HFF-Myc (cell line): Measurements from ENCODE around the gene FASN.

ENCODE experiments used
- DNase-seq: peaks from one replicate; pipeline ENCODE4 v3.0.0-alpha.2; 2011; ENCODE audit warnings: low read depth; ENCODE audit errors: extremely low read depth
- H3K4me3 ChIP-seq: replicated peaks from 2 replicates; pipeline ENCODE4 v1.5.1; 2011; ENCODE audit warnings: low read depth, mild to moderate bottlenecking, control low read depth, low read length
- TF ChIP-seq, protein P1 (sequence below): IDR thresholded peaks from 2 replicates; pipeline ENCODE4 v1.5.1; 2012; ENCODE audit warnings: mild to moderate bottlenecking, low read depth, low read length, control low read depth; ENCODE audit errors: missing control alignments

FASN gene

GRCh38 chr17:82051776-82052637 lies 46.0 kb downstream of the FASN start, which contains the start of the genes GPS1 and RFNG:
TSS of gene GPS1 (plus strand) at chr17:82051898. CDS start at chr17:82051932, 34 bp downstream.
TSS of gene RFNG (minus strand) at chr17:82051811. CDS start at chr17:82051766, 45 bp downstream.
- no peak for DNase-seq
- TF ChIP-seq, protein P1, sequence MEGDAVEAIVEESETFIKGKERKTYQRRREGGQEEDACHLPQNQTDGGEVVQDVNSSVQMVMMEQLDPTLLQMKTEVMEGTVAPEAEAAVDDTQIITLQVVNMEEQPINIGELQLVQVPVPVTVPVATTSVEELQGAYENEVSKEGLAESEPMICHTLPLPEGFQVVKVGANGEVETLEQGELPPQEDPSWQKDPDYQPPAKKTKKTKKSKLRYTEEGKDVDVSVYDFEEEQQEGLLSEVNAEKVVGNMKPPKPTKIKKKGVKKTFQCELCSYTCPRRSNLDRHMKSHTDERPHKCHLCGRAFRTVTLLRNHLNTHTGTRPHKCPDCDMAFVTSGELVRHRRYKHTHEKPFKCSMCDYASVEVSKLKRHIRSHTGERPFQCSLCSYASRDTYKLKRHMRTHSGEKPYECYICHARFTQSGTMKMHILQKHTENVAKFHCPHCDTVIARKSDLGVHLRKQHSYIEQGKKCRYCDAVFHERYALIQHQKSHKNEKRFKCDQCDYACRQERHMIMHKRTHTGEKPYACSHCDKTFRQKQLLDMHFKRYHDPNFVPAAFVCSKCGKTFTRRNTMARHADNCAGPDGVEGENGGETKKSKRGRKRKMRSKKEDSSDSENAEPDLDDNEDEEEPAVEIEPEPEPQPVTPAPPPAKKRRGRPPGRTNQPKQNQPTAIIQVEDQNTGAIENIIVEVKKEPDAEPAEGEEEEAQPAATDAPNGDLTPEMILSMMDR = no peak
- peak within 1 kb of the TSS; percentile 87 for H3K4me3 ChIP-seq

DNA sequence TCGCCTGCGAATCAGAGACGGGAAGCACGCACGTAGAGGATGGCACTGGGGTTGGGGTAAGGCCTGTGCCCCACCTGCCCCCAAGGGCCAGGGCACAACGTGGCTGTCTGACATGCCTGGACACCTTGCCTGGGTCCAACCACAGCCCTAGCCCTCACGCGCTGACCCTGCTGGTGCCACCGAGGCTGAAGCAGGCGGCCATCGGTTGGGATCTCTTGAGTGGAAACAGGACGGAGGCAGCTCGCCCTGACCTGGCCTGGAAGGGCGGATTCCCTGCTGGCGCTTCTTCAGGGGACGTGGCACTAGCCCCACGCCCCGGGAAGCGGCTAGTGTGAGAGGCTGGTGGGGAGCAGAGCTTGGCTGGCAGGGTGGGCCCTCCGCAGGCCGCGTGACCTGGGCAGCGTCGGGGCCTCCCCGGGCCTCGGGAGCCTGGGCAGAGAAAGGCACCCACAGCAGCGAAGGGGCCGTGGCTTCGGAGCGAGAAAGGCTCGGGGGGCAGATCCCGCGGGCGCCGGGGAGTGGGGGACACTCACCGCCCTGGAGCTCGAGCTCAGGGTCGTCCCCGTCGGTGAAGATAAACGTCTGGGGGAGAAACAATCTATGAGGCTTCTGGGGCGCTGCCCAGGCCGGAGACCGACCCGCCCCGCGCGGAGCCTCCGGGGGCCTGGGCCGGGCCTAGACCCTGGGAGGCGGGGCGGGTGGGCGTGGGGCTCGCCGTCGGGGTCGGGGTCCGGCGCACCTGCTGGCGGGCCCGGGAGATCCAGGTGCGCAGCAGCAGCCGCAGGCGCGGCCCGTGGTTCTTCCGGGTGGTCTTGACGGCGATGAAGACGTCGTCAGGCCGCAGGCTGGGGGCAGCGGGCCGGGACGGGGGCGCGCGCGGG lies 47.0 kb downstream of the FASN start:
- TF ChIP-seq, protein P1 = no peak
- peak overlapping the region; percentile 87 for H3K4me3 ChIP-seq
- no peak for DNase-seq

GRCh38 chr17:82050152-82050760 lies 47.8 kb downstream of the FASN start:
- TF ChIP-seq, protein P1 = no peak
- DNase-seq = no peak
- peak overlapping the region; percentile 87 for H3K4me3 ChIP-seq

GRCh38 chr17:82049521-82049971 lies 48.5 kb downstream of the FASN start:
- no peak for DNase-seq
- TF ChIP-seq, protein P1 = no peak
- no peak overlapping the region for H3K4me3 ChIP-seq

DNA sequence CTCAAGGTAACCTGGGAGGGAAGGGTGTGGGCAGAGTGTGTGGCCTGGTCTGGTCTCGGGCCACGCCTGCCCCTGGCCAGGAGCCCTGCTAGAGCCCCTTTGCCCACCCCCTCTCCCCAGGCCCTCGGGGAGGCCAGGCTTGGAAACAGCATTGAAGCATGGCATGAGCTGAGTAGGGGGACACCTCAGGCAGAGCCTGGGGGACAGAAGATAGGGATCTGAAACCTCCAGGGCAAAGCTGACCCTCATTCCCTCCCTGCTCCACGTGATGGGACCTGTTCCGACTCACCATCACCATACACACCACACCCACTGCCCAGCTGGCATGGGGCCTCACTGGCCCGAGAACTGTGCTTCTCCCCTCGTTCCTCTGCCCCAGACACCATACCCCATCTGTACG lies 48.9 kb downstream of the FASN start:
- H3K4me3 ChIP-seq = no peak overlapping the region
- DNase-seq = no peak
- TF ChIP-seq, protein P1 = no peak

GRCh38 chr17:82048571-82048971 lies 49.5 kb downstream of the FASN start:
- no peak for DNase-seq
- TF ChIP-seq, protein P1 = no peak

More at GRCh38 chr17:82048571-82048971, 49.5 kb downstream of the FASN start:
- H3K4me3 ChIP-seq = no peak overlapping the region
